IMR-90 (cell line): ENCODE measurements around the gene CABYR. TPM values are rescaled to one million over a fixed set of nuclear protein-coding genes. Genes with fewer than 3 reads are reported as not detected.

Experiments used
- ATAC-seq: fragments of 200-7000 bp; cut with Tn5 transposase; 2 replicates; pipeline ENCODE4 v1.9.1; 2020; ENCODE audit warnings: low read depth, mild to moderate bottlenecking, moderate library complexity
- BruUV-seq: library from RNA; stranded (reverse); fragments of 400-500 nt; replicated peaks from 2 replicates; lab custom pipeline; 2021; lab: Mats Ljungman, UMichigan
- CTCF ChIA-PET: fragments of 300-600 bp; formaldehyde crosslinking; extraction: SDS; loops from one replicate; lab custom pipeline; 2021; ENCODE audit warnings: antibody characterized with exemption; lab: Yijun Ruan, JAX
- POLR2A ChIA-PET: fragments of 300-600 bp; sonication (Branson Sonifier 250); formaldehyde crosslinking; loops from one replicate; lab custom pipeline; 2022; ENCODE audit warnings: antibody characterized with exemption; ENCODE audit not compliant: unreplicated experiment; lab: Charles Lee
- DNase-seq: peaks from one replicate; pipeline ENCODE4 v3.0.0; 2013
- H2AFZ ChIP-seq: replicated peaks from 2 replicates; pipeline ENCODE3; 2013; ENCODE audit warnings: low read length, mild to moderate bottlenecking; ENCODE audit not compliant: poor library complexity
- H2AK5ac ChIP-seq: 2 replicates; pipeline ENCODE4 v1.6.1; 2013; ENCODE audit warnings: low read depth, low read length, inconsistent platforms
- H2AK9ac ChIP-seq: replicated peaks from 2 replicates; pipeline ENCODE3; 2013; ENCODE audit warnings: mild to moderate bottlenecking, low read depth, low read length, moderate library complexity; ENCODE audit not compliant: poor library complexity
- H2BK120ac ChIP-seq: 2 replicates; pipeline ENCODE4 v1.6.1; 2013; ENCODE audit warnings: low read depth, low read length, inconsistent platforms
- H2BK15ac ChIP-seq: 3 replicates; pipeline ENCODE4 v1.6.1; 2013; ENCODE audit warnings: low read depth, low read length, inconsistent platforms
- H2BK20ac ChIP-seq: 2 replicates; pipeline ENCODE4 v1.6.1; 2013; ENCODE audit warnings: low read depth, mild to moderate bottlenecking, inconsistent platforms, low read length, moderate library complexity
- H2BK5ac ChIP-seq: 2 replicates; pipeline ENCODE4 v1.6.1; 2013; ENCODE audit warnings: mild to moderate bottlenecking, low read depth, low read length, inconsistent platforms; ENCODE audit not compliant: poor library complexity, severe bottlenecking
- H3K14ac ChIP-seq: replicated peaks from 2 replicates; pipeline ENCODE4 v1.6.1; 2013; ENCODE audit warnings: low read depth, low read length, inconsistent platforms
- H3K18ac ChIP-seq: 2 replicates; pipeline ENCODE4 v1.6.1; 2013; ENCODE audit warnings: low read depth, low read length, control low read depth
- H3K23ac ChIP-seq: 2 replicates; pipeline ENCODE4 v1.6.1; 2013; ENCODE audit warnings: low read depth, low read length, inconsistent platforms
- H3K27ac ChIP-seq: 2 replicates; pipeline ENCODE4 v1.5.1; 2013; ENCODE audit warnings: mild to moderate bottlenecking, control low read depth, low read length; ENCODE audit not compliant: insufficient read depth
- H3K27me3 ChIP-seq: 2 replicates; pipeline ENCODE4 v1.6.1; 2013; ENCODE audit warnings: low read length; ENCODE audit not compliant: control insufficient read depth, insufficient read depth
- H3K36me3 ChIP-seq: 2 replicates; pipeline ENCODE4 v1.6.1; 2013; ENCODE audit warnings: low read length, mixed read lengths; ENCODE audit not compliant: control insufficient read depth, insufficient read depth
- H3K4ac ChIP-seq: 2 replicates; pipeline ENCODE4 v1.6.1; 2013; ENCODE audit warnings: low read depth, low read length, inconsistent platforms
- H3K4me1 ChIP-seq: 2 replicates; pipeline ENCODE4 v1.6.1; 2013; ENCODE audit warnings: low read length, mixed read lengths; ENCODE audit not compliant: control insufficient read depth, insufficient read depth
- H3K4me2 ChIP-seq: 2 replicates; pipeline ENCODE4 v1.6.1; 2013; ENCODE audit warnings: low read depth, mild to moderate bottlenecking, control low read depth, low read length, moderate library complexity
- H3K4me3 ChIP-seq: 2 replicates; pipeline ENCODE4 v1.5.1; 2013; ENCODE audit warnings: low read depth, mild to moderate bottlenecking, control low read depth, low read length, moderate library complexity; ENCODE audit not compliant: insufficient read depth
- H3K56ac ChIP-seq: 2 replicates; pipeline ENCODE4 v1.6.1; 2013; ENCODE audit warnings: low read length, inconsistent platforms; ENCODE audit not compliant: insufficient read depth; ENCODE audit errors: extremely low read depth
- H3K79me1 ChIP-seq, 2 experiments: 2 replicates each; pipeline ENCODE4 v1.6.1; 2013; ENCODE audit warnings: low read length in 2 of 2, inconsistent platforms in 1 of 2, low read depth in 1 of 2
- H3K9ac ChIP-seq: 2 replicates; pipeline ENCODE4 v1.6.1; 2013; ENCODE audit warnings: low read depth, low read length, control low read depth
- H3K9me1 ChIP-seq: 2 replicates; pipeline ENCODE4 v1.6.1; 2013; ENCODE audit warnings: low read length, inconsistent platforms; ENCODE audit not compliant: insufficient read depth
- H3K9me3 ChIP-seq: 2 replicates; pipeline ENCODE4 v1.6.1; 2013; ENCODE audit warnings: low read length; ENCODE audit not compliant: control insufficient read depth, insufficient read depth
- H4K20me1 ChIP-seq: 2 replicates; pipeline ENCODE4 v1.6.1; 2013; ENCODE audit warnings: low read length, inconsistent platforms; ENCODE audit not compliant: insufficient read depth
- H4K5ac ChIP-seq: 2 replicates; pipeline ENCODE4 v1.6.1; 2013; ENCODE audit warnings: mild to moderate bottlenecking, low read depth, low read length, control low read depth
- H4K8ac ChIP-seq, 2 experiments: 2 replicates each; pipeline ENCODE4 v1.6.1; 2013; ENCODE audit warnings: low read depth in 2 of 2, low read length in 2 of 2, control low read depth in 1 of 2, inconsistent platforms in 1 of 2
- H4K91ac ChIP-seq: 2 replicates; pipeline ENCODE4 v1.6.1; 2013; ENCODE audit warnings: low read depth, low read length, inconsistent platforms; ENCODE audit not compliant: insufficient read depth
- CEBPB ChIP-seq: IDR thresholded peaks from 2 replicates; pipeline ENCODE4 v1.6.1; 2012; ENCODE audit warnings: low read depth, low read length, improper control_type of control experiment
- CHD1 ChIP-seq: IDR thresholded peaks from 2 replicates; pipeline ENCODE4 v1.6.1; 2012; ENCODE audit warnings: low read depth, low read length, improper control_type of control experiment
- FOS ChIP-seq: fragments of 150-350 bp; IDR thresholded peaks from 2 replicates; pipeline ENCODE4 v1.6.1; 2016; ENCODE audit warnings: low read depth, low read length
- MAFK ChIP-seq: IDR thresholded peaks from 2 replicates; pipeline ENCODE4 v1.6.1; 2012; ENCODE audit warnings: low read depth, low read length, improper control_type of control experiment
- MXI1 ChIP-seq: IDR thresholded peaks from 2 replicates; pipeline ENCODE4 v1.6.1; 2012; ENCODE audit warnings: low read depth, mild to moderate bottlenecking, low read length, moderate library complexity, borderline replicate concordance
- NFE2L2 ChIP-seq: fragments of 150-350 bp; IDR thresholded peaks from 2 replicates; pipeline ENCODE4 v1.6.1; 2016; ENCODE audit warnings: low read depth, mild to moderate bottlenecking, low read length
- WGBS, 2 experiments: methylation state at CpG; one replicate each; pipeline versions ENCODE4 v1.1.5 to v1.1.7; 2013; ENCODE audit warnings: missing lambda C conversion rate in 2 of 2; ENCODE audit not compliant: insufficient read length in 1 of 2; ENCODE audit errors: extremely low coverage in 2 of 2; 5-methylcytosine and 5-hydroxymethylcytosine counted together
- dilution Hi-C: fragments of 300-500 bp; cut with HindIII; formaldehyde crosslinking; loops from one replicate; pipeline ENCODE4 v1.14.3; 2018; ENCODE audit warnings: low sequenced_read_pairs; ENCODE audit not compliant: unreplicated experiment
- in situ Hi-C: fragments of 300-500 bp; cut with MboI; formaldehyde crosslinking; loops from 3 replicates; pipeline ENCODE4 v1.14.3; 2019; ENCODE audit warnings: low sequenced_read_pairs, inconsistent platforms, mixed read lengths
- intact Hi-C: fragments of 100-400 bp; cut with micrococcal nuclease; formaldehyde crosslinking; loops from 2 replicates; pipeline ENCODE4 v1.10.0; 2022
- polyA plus RNA-seq, 3 experiments: library from polyadenylated mRNA; depleted of rRNA; stranded (reverse); fragments of >200 nt; gene quantifications; 2 replicates each; pipeline ENCODE4 v1.2.3, GENCODE V29; 2012; ENCODE audit warnings: low replicate concordance in 1 of 3
- total RNA-seq: library from RNA; depleted of rRNA; stranded (reverse); fragments of >200 nt; gene quantifications from 2 replicates; pipeline ENCODE4 v1.2.3, GENCODE V29; 2012

Gene CABYR
- total and polyA plus RNA-seq, 2 of the 4 experiments (the other 2 are of a cell fraction), result 4.1 to 6.2 TPM

DNA sequence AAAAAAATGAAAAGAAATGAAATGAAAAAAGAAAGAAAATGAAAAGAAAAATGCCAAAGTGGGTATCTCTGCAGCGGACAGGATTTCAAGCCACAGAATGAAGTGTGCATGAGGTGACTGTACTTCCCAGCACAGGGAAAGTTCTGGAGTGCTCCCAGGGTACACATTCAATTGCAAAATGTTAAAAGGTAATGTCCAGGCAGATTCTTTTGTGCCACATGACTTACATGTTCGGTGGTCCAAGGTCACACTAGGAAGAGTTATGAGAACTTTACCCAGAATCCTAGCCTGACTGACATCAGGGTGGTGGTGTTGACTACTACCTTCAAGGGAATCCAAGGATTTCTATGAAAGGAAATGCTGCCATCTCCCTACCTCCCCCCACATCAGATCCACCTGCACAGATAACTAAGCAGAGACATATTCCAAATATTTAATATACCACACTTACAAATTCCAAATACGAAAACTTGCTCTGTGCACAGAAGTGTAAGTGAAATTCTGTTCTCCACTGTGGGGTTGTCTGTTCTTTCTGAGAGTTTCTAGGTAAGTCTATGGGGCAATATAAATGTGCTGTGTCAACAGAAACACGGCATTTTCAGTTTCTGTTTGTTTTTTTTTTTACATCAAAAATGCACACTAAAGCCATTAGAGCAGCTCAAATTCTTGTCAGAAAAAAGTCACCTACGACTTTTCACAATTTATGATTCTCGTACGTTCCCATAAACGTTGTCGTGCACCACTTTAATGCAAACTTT, 56.6 kb downstream of the CABYR start:
- no peaks in the 10 kb centered on the region for H3K27me3 ChIP-seq

More for the DNA sequence above, 56.6 kb downstream of the CABYR start:
- no peak overlapping the region for H3K4me3 ChIP-seq
- CTCF ChIA-PET, result no interaction called here
- H2AK9ac ChIP-seq, result no peak overlapping the region
- peaks cover 10% of the 10 kb centered on the region for H4K20me1 ChIP-seq
- no peaks in the 10 kb centered on the region for H3K9me3 ChIP-seq
- no peak for TF ChIP-seq FOS
- no peak for TF ChIP-seq MXI1
- TF ChIP-seq NFE2L2, result no peak
- TF ChIP-seq MAFK, result peak; percentile 80
- no peak for TF ChIP-seq CEBPB
- no peak for TF ChIP-seq CHD1
- POLR2A ChIA-PET, result no interaction called here
- H4K91ac ChIP-seq, result no peak overlapping the region
- no TSS peak for BruUV-seq
- peaks cover 8% of the 10 kb centered on the region for H3K4me1 ChIP-seq
- no peak overlapping the region for H3K9ac ChIP-seq
- no peak overlapping the region for H4K5ac ChIP-seq
- no peak overlapping the region for H2BK120ac ChIP-seq
- DNase-seq, result no peak
- no peak overlapping the region for H3K4me2 ChIP-seq
- WGBS, 2 experiments, result no CpG with 5 or more reads among the region's 9 CpGs
- H4K8ac ChIP-seq, result no peak overlapping the region
- no peak overlapping the region for H3K4ac ChIP-seq
- intact Hi-C loops, result no loop called here
- no peak overlapping the region for H2BK15ac ChIP-seq
- in situ Hi-C loops, result no loop called here
- no peak overlapping the region for H2BK20ac ChIP-seq
- no peak overlapping the region for H3K27ac ChIP-seq
- no peaks in the 10 kb centered on the region; the same call in 1 of the 2 replicates for H3K36me3 ChIP-seq
- no peak overlapping the region for H3K14ac ChIP-seq
- H2AFZ ChIP-seq, result no peak overlapping the region
- no peak overlapping the region for H3K56ac ChIP-seq
- H3K18ac ChIP-seq, result no peak overlapping the region
- H3K23ac ChIP-seq, result no peak overlapping the region
- ATAC-seq, result no peak
- dilution Hi-C loops, result no loop called here
- H3K79me1 ChIP-seq, result peaks cover 6 to 7% of the 10 kb centered on the region in 2 experiments; a peak in 3 of 4 replicates
- H2BK5ac ChIP-seq, result no peak overlapping the region
- peaks cover 13% of the 10 kb centered on the region for H3K9me1 ChIP-seq
- no peak overlapping the region for H2AK5ac ChIP-seq
